ENCODE measurements around the gene TEX48. TPM values are rescaled to one million over a fixed set of nuclear protein-coding genes. Genes with fewer than 3 reads are reported as not detected.

Gene TEX48
- total and polyA plus RNA-seq, 2 experiments from 2014 or later, result not detected

GRCh38 chr9:114688379-114688778 lies 6.4 kb upstream of the TEX48 start:
- Mint-ChIP-seq H3K4me3 (no peak overlapping the region), H3K36me3 (ENCODE audit: low read depth) (no peaks in the 10 kb centered on the region), H3K4me1 (peaks cover 7% of the 10 kb centered on the region; the same call in 2 of the 3 replicates), H3K9me3 (no peaks in the 10 kb centered on the region), H3K27me3 (ENCODE audit: insufficient read depth, low read depth, poor library complexity) (peaks cover 3% of the 10 kb centered on the region), H3K27ac (no peak overlapping the region)
- TF ChIP-seq, protein P1, sequence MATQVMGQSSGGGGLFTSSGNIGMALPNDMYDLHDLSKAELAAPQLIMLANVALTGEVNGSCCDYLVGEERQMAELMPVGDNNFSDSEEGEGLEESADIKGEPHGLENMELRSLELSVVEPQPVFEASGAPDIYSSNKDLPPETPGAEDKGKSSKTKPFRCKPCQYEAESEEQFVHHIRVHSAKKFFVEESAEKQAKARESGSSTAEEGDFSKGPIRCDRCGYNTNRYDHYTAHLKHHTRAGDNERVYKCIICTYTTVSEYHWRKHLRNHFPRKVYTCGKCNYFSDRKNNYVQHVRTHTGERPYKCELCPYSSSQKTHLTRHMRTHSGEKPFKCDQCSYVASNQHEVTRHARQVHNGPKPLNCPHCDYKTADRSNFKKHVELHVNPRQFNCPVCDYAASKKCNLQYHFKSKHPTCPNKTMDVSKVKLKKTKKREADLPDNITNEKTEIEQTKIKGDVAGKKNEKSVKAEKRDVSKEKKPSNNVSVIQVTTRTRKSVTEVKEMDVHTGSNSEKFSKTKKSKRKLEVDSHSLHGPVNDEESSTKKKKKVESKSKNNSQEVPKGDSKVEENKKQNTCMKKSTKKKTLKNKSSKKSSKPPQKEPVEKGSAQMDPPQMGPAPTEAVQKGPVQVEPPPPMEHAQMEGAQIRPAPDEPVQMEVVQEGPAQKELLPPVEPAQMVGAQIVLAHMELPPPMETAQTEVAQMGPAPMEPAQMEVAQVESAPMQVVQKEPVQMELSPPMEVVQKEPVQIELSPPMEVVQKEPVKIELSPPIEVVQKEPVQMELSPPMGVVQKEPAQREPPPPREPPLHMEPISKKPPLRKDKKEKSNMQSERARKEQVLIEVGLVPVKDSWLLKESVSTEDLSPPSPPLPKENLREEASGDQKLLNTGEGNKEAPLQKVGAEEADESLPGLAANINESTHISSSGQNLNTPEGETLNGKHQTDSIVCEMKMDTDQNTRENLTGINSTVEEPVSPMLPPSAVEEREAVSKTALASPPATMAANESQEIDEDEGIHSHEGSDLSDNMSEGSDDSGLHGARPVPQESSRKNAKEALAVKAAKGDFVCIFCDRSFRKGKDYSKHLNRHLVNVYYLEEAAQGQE (IDR thresholded peaks at IDR 0.05; ENCODE audit: unreplicated experiment), result no peak
- no peak for TF ChIP-seq NANOG (IDR thresholded peaks at IDR 0.05; ENCODE audit: borderline replicate concordance)
- TF ChIP-seq, protein P2, sequence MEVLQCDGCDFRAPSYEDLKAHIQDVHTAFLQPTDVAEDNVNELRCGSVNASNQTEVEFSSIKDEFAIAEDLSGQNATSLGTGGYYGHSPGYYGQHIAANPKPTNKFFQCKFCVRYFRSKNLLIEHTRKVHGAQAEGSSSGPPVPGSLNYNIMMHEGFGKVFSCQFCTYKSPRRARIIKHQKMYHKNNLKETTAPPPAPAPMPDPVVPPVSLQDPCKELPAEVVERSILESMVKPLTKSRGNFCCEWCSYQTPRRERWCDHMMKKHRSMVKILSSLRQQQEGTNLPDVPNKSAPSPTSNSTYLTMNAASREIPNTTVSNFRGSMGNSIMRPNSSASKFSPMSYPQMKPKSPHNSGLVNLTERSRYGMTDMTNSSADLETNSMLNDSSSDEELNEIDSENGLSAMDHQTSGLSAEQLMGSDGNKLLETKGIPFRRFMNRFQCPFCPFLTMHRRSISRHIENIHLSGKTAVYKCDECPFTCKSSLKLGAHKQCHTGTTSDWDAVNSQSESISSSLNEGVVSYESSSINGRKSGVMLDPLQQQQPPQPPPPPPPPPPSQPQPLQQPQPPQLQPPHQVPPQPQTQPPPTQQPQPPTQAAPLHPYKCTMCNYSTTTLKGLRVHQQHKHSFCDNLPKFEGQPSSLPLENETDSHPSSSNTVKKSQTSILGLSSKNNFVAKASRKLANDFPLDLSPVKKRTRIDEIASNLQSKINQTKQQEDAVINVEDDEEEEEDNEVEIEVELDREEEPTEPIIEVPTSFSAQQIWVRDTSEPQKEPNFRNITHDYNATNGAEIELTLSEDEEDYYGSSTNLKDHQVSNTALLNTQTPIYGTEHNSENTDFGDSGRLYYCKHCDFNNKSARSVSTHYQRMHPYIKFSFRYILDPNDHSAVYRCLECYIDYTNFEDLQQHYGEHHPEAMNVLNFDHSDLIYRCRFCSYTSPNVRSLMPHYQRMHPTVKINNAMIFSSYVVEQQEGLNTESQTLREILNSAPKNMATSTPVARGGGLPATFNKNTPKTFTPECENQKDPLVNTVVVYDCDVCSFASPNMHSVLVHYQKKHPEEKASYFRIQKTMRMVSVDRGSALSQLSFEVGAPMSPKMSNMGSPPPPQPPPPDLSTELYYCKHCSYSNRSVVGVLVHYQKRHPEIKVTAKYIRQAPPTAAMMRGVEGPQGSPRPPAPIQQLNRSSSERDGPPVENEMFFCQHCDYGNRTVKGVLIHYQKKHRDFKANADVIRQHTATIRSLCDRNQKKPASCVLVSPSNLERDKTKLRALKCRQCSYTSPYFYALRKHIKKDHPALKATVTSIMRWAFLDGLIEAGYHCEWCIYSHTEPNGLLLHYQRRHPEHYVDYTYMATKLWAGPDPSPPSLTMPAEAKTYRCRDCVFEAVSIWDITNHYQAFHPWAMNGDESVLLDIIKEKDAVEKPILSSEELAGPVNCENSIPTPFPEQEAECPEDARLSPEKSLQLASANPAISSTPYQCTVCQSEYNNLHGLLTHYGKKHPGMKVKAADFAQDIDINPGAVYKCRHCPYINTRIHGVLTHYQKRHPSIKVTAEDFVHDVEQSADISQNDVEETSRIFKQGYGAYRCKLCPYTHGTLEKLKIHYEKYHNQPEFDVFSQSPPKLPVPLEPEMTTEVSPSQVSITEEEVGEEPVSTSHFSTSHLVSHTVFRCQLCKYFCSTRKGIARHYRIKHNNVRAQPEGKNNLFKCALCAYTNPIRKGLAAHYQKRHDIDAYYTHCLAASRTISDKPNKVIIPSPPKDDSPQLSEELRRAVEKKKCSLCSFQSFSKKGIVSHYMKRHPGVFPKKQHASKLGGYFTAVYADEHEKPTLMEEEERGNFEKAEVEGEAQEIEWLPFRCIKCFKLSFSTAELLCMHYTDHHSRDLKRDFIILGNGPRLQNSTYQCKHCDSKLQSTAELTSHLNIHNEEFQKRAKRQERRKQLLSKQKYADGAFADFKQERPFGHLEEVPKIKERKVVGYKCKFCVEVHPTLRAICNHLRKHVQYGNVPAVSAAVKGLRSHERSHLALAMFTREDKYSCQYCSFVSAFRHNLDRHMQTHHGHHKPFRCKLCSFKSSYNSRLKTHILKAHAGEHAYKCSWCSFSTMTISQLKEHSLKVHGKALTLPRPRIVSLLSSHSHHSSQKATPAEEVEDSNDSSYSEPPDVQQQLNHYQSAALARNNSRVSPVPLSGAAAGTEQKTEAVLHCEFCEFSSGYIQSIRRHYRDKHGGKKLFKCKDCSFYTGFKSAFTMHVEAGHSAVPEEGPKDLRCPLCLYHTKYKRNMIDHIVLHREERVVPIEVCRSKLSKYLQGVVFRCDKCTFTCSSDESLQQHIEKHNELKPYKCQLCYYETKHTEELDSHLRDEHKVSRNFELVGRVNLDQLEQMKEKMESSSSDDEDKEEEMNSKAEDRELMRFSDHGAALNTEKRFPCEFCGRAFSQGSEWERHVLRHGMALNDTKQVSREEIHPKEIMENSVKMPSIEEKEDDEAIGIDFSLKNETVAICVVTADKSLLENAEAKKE (CRISPR knock-in tag; IDR thresholded peaks at IDR 0.05), result no peak
- TF ChIP-seq ZNF331 (CRISPR knock-in tag; IDR thresholded peaks at IDR 0.05; ENCODE audit: low read depth), result no peak
- TF ChIP-seq JUNB (IDR thresholded peaks at IDR 0.05; ENCODE audit: unreplicated experiment), result no peak
- TF ChIP-seq EZH2phosphoT487 (IDR thresholded peaks at IDR 0.05; ENCODE audit: unreplicated experiment), result no peak
- no peak for TF ChIP-seq CREB1 (CRISPR knock-in tag; IDR thresholded peaks at IDR 0.05; ENCODE audit: low read depth)
- no peak for TF ChIP-seq POLR2AphosphoS5 (IDR thresholded peaks at IDR 0.05; ENCODE audit: low read depth)
- TF ChIP-seq, protein P3, sequence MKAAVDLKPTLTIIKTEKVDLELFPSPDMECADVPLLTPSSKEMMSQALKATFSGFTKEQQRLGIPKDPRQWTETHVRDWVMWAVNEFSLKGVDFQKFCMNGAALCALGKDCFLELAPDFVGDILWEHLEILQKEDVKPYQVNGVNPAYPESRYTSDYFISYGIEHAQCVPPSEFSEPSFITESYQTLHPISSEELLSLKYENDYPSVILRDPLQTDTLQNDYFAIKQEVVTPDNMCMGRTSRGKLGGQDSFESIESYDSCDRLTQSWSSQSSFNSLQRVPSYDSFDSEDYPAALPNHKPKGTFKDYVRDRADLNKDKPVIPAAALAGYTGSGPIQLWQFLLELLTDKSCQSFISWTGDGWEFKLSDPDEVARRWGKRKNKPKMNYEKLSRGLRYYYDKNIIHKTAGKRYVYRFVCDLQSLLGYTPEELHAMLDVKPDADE (IDR thresholded peaks at IDR 0.05), result no peak
- TF ChIP-seq ZNF114 (CRISPR knock-in tag; IDR thresholded peaks at IDR 0.05), result no peak
- no peak for TF ChIP-seq STAT1 (IDR thresholded peaks at IDR 0.05; ENCODE audit: unreplicated experiment)
- TF ChIP-seq, protein P4, sequence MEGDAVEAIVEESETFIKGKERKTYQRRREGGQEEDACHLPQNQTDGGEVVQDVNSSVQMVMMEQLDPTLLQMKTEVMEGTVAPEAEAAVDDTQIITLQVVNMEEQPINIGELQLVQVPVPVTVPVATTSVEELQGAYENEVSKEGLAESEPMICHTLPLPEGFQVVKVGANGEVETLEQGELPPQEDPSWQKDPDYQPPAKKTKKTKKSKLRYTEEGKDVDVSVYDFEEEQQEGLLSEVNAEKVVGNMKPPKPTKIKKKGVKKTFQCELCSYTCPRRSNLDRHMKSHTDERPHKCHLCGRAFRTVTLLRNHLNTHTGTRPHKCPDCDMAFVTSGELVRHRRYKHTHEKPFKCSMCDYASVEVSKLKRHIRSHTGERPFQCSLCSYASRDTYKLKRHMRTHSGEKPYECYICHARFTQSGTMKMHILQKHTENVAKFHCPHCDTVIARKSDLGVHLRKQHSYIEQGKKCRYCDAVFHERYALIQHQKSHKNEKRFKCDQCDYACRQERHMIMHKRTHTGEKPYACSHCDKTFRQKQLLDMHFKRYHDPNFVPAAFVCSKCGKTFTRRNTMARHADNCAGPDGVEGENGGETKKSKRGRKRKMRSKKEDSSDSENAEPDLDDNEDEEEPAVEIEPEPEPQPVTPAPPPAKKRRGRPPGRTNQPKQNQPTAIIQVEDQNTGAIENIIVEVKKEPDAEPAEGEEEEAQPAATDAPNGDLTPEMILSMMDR (conservative IDR thresholded peaks at IDR 0.05; ENCODE audit: low read depth in 2 of 2), result no peak
- TF ChIP-seq EZH2 (IDR thresholded peaks at IDR 0.05; ENCODE audit: low read depth, unreplicated experiment), result no peak
- no peaks in the 10 kb centered on the region for H4K20me1 ChIP-seq (replicated peaks; ENCODE audit: insufficient read depth)
- H3K79me2 ChIP-seq (replicated peaks; ENCODE audit: insufficient read depth), result no peaks in the 10 kb centered on the region
- no peaks in the 10 kb centered on the region for H3F3A ChIP-seq (replicated peaks; ENCODE audit: low read depth)
- no peak overlapping the region; the same call in 1 of the 2 replicates for H2AFZ ChIP-seq
- no peaks in the 10 kb centered on the region for H3K9me2 ChIP-seq (ENCODE audit: insufficient read depth)
- no peak overlapping the region for H3K27ac ChIP-seq (ENCODE audit: low read depth)
- peaks cover 7% of the 10 kb centered on the region; the same call in 1 of the 2 replicates for H3K4me1 ChIP-seq (ENCODE audit: insufficient read depth)
- H3K4me3 ChIP-seq, result no peak overlapping the region
- ATAC-seq (no peak), DNase-seq (ENCODE audit: low spot score) (no peak)
- no peak overlapping the region for H3K4me2 ChIP-seq
- H3K27me3 ChIP-seq (ENCODE audit: insufficient read depth), result no peaks in the 10 kb centered on the region
- H3K36me3 ChIP-seq (ENCODE audit: insufficient read depth), result no peaks in the 10 kb centered on the region
